ENCODE measurements around the gene HNRNPL.
A peak's percentile ranks its signal among the peaks of the same experiment; 100 is the strongest.
"Not testable (repeated sequence)": the region's sequence is repeated elsewhere in the genome, so short reads cannot be mapped to it uniquely, and the experiment has no call there.

Gene HNRNPL

GRCh38 chr19:38796154-38796553 is 53.6 kb downstream of the HNRNPL start:
- DNase-seq = no peak

DNA sequence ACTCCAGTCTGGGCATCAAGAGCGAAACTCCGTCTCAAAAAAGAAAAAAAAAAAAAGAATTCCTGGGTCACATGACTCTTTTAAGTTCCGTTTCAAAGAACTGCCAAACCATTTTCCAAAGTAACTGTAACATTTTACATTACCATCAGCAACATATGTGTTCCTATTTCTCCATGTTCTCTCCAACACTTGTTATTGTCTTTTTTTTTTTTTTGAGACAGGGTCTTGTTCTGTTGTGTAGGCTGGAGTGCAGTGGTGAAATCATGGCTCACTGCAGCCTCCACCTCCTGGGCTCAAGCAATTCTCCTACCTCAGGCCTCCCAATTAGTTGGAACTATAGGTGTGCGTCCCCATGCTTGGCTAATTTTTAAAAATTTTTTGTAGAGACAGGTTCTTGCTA is 54.2 kb downstream of the HNRNPL start:
- no peak for DNase-seq

- no peak for DNase-seq
These were observed 56.1 kb downstream of the HNRNPL start for GRCh38 chr19:38793671-38794070.

GRCh38 chr19:38793177-38793576 is 56.6 kb downstream of the HNRNPL start:
- no peak for DNase-seq

DNA sequence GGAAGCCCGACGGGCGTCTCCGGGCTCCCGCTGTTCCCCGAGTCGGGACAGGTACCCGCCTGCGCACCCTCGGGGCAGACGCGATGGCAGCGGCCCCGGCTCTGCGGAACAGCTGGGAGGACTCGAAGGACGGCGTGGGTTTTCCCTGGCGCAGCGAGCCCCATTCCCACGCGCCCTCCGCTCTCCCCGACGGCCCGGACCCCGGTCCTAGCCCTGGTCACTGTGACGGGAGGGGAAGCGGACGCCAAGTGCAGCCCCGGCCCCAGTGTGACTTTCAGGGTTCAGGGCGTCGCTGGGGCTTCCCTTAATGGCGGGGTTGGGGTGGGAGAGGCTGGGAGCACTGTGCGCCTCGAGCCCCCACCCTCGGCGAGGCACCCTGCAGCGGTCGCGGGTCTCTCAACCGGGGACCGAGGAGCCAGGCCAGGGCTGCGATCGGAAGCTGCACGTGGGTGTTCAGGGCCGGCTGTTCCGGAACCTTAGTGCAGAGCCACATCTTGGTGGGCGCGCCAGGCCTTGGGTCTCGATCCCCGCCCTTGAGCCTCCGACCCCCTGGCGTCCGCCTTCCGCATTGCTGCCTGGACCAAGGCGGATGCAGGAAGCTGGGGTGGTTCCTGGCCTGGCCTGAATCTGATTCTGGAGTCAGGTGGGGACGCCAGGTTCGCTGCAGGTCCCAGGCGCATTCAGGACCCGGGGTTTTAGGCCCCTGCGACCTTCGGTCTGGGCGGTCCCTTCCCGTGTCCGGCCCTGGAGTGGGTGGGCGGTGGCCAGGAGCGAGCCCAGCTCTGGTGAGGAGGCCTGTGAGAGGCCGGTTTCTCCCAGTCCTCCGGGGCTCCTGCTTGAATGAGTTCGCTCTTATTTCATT is 57.3 kb downstream of the HNRNPL start:
- DNase-seq = peak; percentile 63

GRCh38 chr19:38791451-38792064 is 58.2 kb downstream of the HNRNPL start:
- DNase-seq = not testable (repeated sequence)

DNA sequence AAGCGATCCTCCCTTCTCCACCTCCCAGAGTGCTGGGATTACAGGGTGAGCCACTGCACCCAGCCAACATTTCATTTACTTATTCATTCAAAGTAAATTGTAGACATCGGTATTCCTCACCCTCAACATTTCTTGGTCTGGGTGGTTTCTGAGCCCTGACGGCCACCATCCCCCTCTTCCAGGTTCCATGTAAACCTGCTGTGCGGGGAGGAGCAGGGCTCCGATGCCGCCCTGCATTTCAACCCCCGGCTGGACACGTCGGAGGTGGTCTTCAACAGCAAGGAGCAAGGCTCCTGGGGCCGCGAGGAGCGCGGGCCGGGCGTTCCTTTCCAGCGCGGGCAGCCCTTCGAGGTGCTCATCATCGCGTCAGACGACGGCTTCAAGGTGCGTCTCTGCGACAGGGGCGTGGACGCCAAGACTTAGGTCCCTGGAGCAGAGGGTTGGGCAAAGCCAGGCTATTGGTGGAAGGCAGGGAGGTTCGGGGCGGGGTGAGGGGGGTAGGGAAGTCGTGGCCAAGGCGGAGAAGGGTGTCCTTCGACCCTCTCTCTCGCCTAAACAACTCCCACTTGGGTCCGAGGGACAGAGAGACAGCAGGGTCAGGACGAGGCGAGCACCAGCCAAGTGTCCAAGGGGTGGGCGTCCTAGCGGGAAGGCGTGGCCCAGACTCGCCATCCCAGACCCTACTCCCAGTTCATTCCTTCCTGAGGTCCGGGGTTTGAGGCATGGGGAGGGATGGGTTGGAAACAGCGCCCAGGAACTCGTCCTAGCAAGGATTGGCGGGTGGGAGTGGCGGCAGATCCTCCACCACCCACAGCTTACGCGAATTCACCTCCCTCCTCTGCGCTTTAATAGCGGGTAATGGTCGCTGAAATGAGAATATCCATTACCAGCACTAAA is 59.0 kb downstream of the HNRNPL start:
- DNase-seq = not testable (repeated sequence)

- no peak for DNase-seq
These were observed 61.1 kb downstream of the HNRNPL start, which contains the start of gene LGALS7B for GRCh38 chr19:38788478-38789243. TSS of gene LGALS7B (plus strand) at chr19:38789200. CDS start at chr19:38789227, 27 bp downstream.

DNA sequence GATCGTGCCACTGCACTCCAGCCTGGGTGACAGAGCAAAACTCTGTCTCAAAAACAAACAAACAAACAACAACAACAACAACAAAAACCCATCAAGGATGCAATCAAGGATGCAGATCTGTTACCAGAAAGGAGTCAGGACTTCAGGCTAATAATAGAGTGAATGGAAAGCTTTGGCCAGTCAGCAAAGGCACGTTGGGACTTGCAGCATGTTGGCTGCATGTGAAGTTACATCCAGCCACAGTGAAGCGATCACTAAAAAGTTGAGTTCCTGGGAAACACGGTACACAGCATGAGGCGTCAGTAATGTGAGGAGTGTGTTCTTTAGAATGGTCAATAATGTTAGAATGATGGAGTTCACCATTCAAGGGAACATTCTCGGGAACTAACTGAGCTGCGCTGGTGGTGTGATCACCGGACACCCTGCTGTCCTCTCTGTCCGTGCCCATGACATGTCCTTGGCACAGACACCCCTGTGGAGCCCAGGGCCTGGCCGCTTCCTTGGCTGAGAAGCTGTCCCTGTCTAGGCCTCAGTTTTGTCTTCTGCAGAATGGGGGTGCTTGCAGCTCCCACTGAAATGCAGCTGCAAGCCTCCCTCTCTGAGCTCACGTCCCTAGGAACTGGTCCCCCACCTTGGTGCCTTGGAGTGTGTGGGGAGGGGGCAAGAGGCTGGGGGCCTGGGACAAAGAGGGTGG is 63.1 kb downstream of the HNRNPL start:
- DNase-seq = no peak

Data from right forelimb (tissue), 1 donor.